GM18517 (cell line): ENCODE measurements around the gene CAMK1D.

Experiments used
- ATAC-seq: cut with Tn5 transposase; IDR thresholded peaks from one replicate; pipeline ENCODE4 v1.9.1; 2021; ENCODE audit warnings: mild to moderate bottlenecking, moderate library complexity; ENCODE audit not compliant: unreplicated experiment

CAMK1D gene

GRCh38 chr10:12459762-12460161 lies 110.4 kb downstream of the CAMK1D start:
- no peak for ATAC-seq

GRCh38 chr10:12463459-12463838 lies 114.1 kb downstream of the CAMK1D start:
- no peak for ATAC-seq

- no peak for ATAC-seq
Measured at GRCh38 chr10:12465385-12466136, 116.2 kb downstream of the CAMK1D start.

- ATAC-seq: no peak
Measured at GRCh38 chr10:12466704-12467305, 117.5 kb downstream of the CAMK1D start.

GRCh38 chr10:12469345-12469744 lies 120.0 kb downstream of the CAMK1D start:
- ATAC-seq: no peak

- ATAC-seq: no peak
Measured at GRCh38 chr10:12470719-12471118, 121.4 kb downstream of the CAMK1D start.

- ATAC-seq: no peak
Measured at GRCh38 chr10:12471135-12471534, 121.8 kb downstream of the CAMK1D start.

GRCh38 chr10:12473491-12473890 lies 124.1 kb downstream of the CAMK1D start:
- ATAC-seq: no peak

- ATAC-seq: no peak
Measured at GRCh38 chr10:12474727-12475412, 125.5 kb downstream of the CAMK1D start.

- ATAC-seq: no peak
Measured at GRCh38 chr10:12476656-12477055, 127.3 kb downstream of the CAMK1D start.

- no peak for ATAC-seq
Measured at GRCh38 chr10:12479437-12479844, 130.1 kb downstream of the CAMK1D start.

- ATAC-seq: no peak
Measured at GRCh38 chr10:12479924-12480323, 130.6 kb downstream of the CAMK1D start.

GRCh38 chr10:12480440-12480839 lies 131.1 kb downstream of the CAMK1D start:
- ATAC-seq: no peak

GRCh38 chr10:12481924-12482323 lies 132.6 kb downstream of the CAMK1D start:
- no peak for ATAC-seq

GRCh38 chr10:12482587-12482986 lies 133.2 kb downstream of the CAMK1D start:
- no peak for ATAC-seq

GRCh38 chr10:12484002-12484918 lies 134.9 kb downstream of the CAMK1D start:
- ATAC-seq: no peak

- peak; percentile 56 for ATAC-seq
Measured at GRCh38 chr10:12484941-12485805, 135.8 kb downstream of the CAMK1D start.

GRCh38 chr10:12487366-12487765 lies 138.0 kb downstream of the CAMK1D start:
- no peak for ATAC-seq

- ATAC-seq: no peak
Measured at GRCh38 chr10:12488626-12489025, 139.3 kb downstream of the CAMK1D start.

- no peak for ATAC-seq
Measured at GRCh38 chr10:12489357-12489756, 140.0 kb downstream of the CAMK1D start.
